ENCODE data around the gene CCDC107.

GRCh38 chr9:35667939-35668338 lies 9.8 kb downstream of the CCDC107 start:
- TF ChIP-seq EP300 (IDR thresholded peaks at IDR 0.05) (no peak), POLR2A (IDR thresholded peaks at IDR 0.05) (no peak), CTCF (IDR thresholded peaks at IDR 0.05) (no peak)

Measured in ovary (tissue), 3 donors.